K562 (cell line): Measurements from ENCODE around the gene ERBB3. TPM values are rescaled to one million over a fixed set of nuclear protein-coding genes. Genes with fewer than 3 reads are reported as not detected.

Experiments
- BCL6 ChIP-seq: fragments of 250-450 bp; sonication (Bioruptor Pico); IDR thresholded peaks from 2 replicates; pipeline ENCODE4 v1.4.0; 2020
- C11orf30 ChIP-seq: fragments of 450-650 bp; IDR thresholded peaks from 2 replicates; pipeline ENCODE4 v1.6.1; 2016; ENCODE audit warnings: low read depth, mild to moderate bottlenecking
- CAMTA2 ChIP-seq: fragments of 250-450 bp; sonication (Bioruptor Pico); conservative IDR thresholded peaks from 2 replicates; pipeline ENCODE4 v1.5.1; 2022
- CBFA2T2 ChIP-seq: fragments of 450-650 bp; conservative IDR thresholded peaks from 2 replicates; pipeline ENCODE4 v1.6.1; 2017; ENCODE audit warnings: mild to moderate bottlenecking
- DIDO1 ChIP-seq: fragments of 450-650 bp; IDR thresholded peaks from 2 replicates; pipeline ENCODE4 v1.6.1; 2016; ENCODE audit warnings: low read depth, missing biosample characterization, missing genetic modification characterization
- GATAD2A ChIP-seq: fragments of 450-650 bp; IDR thresholded peaks from 2 replicates; pipeline ENCODE4 v1.6.1; 2017
- KDM1A ChIP-seq, 2 experiments: fragments of 450-650 bp; IDR thresholded peaks; 2 replicates each; pipeline ENCODE4 v1.6.1; 2016; ENCODE audit warnings: mild to moderate bottlenecking in 2 of 2
- NR1H2 ChIP-seq: sonication (generic); formaldehyde crosslinking; IDR thresholded peaks from 2 replicates; pipeline ENCODE4 v1.4.0; 2020; ENCODE audit warnings: mild to moderate bottlenecking, missing genetic modification reagents
- PCBP1 ChIP-seq: fragments of 200-400 bp; formaldehyde crosslinking; IDR thresholded peaks from 2 replicates; pipeline ENCODE4 v1.6.1; 2018; ENCODE audit warnings: mild to moderate bottlenecking, low read depth, low read length; ENCODE audit not compliant: poor library complexity, severe bottlenecking
- RBBP5 ChIP-seq: fragments of 200-600 bp; sonication (generic); IDR thresholded peaks from 2 replicates; pipeline ENCODE4 v1.6.1; 2012; ENCODE audit warnings: borderline replicate concordance, mild to moderate bottlenecking, low read length, control low read depth, inconsistent platforms; ENCODE audit not compliant: insufficient read depth, poor library complexity, severe bottlenecking
- RFX5 ChIP-seq: IDR thresholded peaks from 2 replicates; pipeline ENCODE4 v1.6.1; 2011; ENCODE audit warnings: low read depth, mild to moderate bottlenecking, improper control_type of control experiment, low read length
- RUNX1 ChIP-seq: sonication (generic); IDR thresholded peaks from 2 replicates; pipeline ENCODE4 v1.6.1; 2016; ENCODE audit warnings: antibody characterized with exemption, low read depth
- SIRT6 ChIP-seq: IDR thresholded peaks from one replicate; pipeline ENCODE4 v1.6.1; 2012; ENCODE audit warnings: low read depth, mild to moderate bottlenecking, control low read depth, inconsistent platforms, low read length, moderate library complexity
- ZBED1 ChIP-seq: IDR thresholded peaks from 2 replicates; pipeline ENCODE4 v1.6.1; 2014
- ZC3H4 ChIP-seq: sonication (generic); formaldehyde crosslinking; IDR thresholded peaks from 2 replicates; pipeline ENCODE4 v1.9.0; 2021; ENCODE audit warnings: missing genetic modification reagents, borderline replicate concordance
- polyA plus RNA-seq, 8 experiments: library from polyadenylated mRNA; depleted of rRNA in 4 of 8; stranded (reverse) in 5 of 8; unstranded in 3 of 8; fragments of >200 nt; fragmentation: Nextera tagmentation in 2 of 8; fragmentation: Illumina TruSeq in 1 of 8; extraction: Ambion mirVana in 2 of 8; extraction: Trizol in 1 of 8; gene quantifications; 2 replicates each; pipeline versions ENCODE4 v1.2.1 to v1.2.3, GENCODE V29; 2011 to 2014; ENCODE audit warnings: inconsistent platforms in 1 of 8, missing spikeins in 1 of 8
- total RNA-seq, 7 experiments: library from RNA; depleted of rRNA in 6 of 7; stranded (reverse); fragments of >200 nt in 6 of 7; fragmentation: Illumina TruSeq in 2 of 7; extraction: Trizol in 2 of 7; gene quantifications; 2 replicates each; pipeline versions ENCODE4 v1.2.1 to v1.2.3, GENCODE V29; 2011 to 2021; ENCODE audit warnings: low replicate concordance in 1 of 7
- TF ChIP-seq, protein P1 (sequence below): sonication (generic); formaldehyde crosslinking; IDR thresholded peaks from 2 replicates; pipeline ENCODE4 v1.8.0; 2022; ENCODE audit warnings: missing genetic modification reagents, mild to moderate bottlenecking, borderline replicate concordance
- TF ChIP-seq, protein P2 (sequence below), 2 experiments: fragments of 450-650 bp in 1 of 2; IDR thresholded peaks; 2 replicates each; pipeline ENCODE4 v1.6.1; 2011 to 2017; ENCODE audit warnings: low read depth in 2 of 2, antibody characterized with exemption in 1 of 2, borderline replicate concordance in 1 of 2, low read length in 1 of 2, mild to moderate bottlenecking in 1 of 2, mixed read lengths in 1 of 2; ENCODE audit not compliant: control insufficient read depth in 1 of 2
- TF ChIP-seq, protein P3 (sequence below): sonication (generic); formaldehyde crosslinking; IDR thresholded peaks from 2 replicates; pipeline ENCODE4 v1.8.1; 2022; ENCODE audit warnings: missing genetic modification reagents
- TF ChIP-seq, protein P4 (sequence below): IDR thresholded peaks from 3 replicates; pipeline ENCODE4 v1.6.1; 2011; ENCODE audit warnings: borderline replicate concordance, mild to moderate bottlenecking; ENCODE audit not compliant: insufficient read length, insufficient read depth
- TF ChIP-seq, protein P5 (sequence below): fragments of 250-450 bp; sonication (Bioruptor Pico); IDR thresholded peaks from 2 replicates; pipeline ENCODE4 v1.4.0; 2020; ENCODE audit warnings: mild to moderate bottlenecking, moderate library complexity

Gene ERBB3
- total and polyA plus RNA-seq, 9 of the 15 experiments (the other 6 are each of a cell fraction or from before 2014, with no cell fraction given), result 1.5 to 5.4 (median 3.8) TPM

DNA sequence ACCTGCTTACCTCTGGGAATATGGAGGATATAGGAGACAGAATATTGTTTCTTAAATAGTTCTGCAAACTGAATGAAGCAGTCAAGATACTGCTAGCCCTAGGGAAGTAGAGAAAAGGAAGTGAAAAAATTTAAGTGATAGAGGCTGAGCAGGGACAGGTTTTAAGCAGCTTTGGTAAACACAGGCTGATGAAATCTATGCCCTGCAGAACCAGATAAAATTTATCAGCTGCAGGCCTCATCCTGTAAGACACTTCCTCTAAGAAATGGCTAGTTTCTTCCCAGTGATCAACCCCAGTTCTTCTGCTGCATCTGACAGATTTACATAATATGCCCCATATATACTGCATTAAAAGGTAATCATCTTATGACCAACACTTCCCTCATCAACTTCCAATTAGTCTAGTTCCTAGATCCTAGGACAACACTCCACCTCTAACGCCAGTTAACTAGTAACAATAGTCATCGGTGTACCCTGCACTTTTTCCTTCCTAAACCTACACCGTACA, 46.8 kb downstream of the ERBB3 start (continued):
- TF ChIP-seq SIRT6 (no peak), ZC3H4 (CRISPR knock-in tag) (no peak), ZBED1 (no peak), KDM1A (IDR thresholded peaks at IDR 0.05) (peak in 1 of 2 experiments; percentile 49; a peak in 2 of 4 replicates), CAMTA2 (no peak), RFX5 (no peak), PCBP1 (no peak), CBFA2T2 (peak; percentile 86), DIDO1 (tag) (no peak), BCL6 (CRISPR knock-in tag) (no peak), C11orf30 (no peak), NR1H2 (CRISPR knock-in tag) (no peak), RBBP5 (no peak), RUNX1 (no peak), GATAD2A (no peak)
- TF ChIP-seq, protein P1, sequence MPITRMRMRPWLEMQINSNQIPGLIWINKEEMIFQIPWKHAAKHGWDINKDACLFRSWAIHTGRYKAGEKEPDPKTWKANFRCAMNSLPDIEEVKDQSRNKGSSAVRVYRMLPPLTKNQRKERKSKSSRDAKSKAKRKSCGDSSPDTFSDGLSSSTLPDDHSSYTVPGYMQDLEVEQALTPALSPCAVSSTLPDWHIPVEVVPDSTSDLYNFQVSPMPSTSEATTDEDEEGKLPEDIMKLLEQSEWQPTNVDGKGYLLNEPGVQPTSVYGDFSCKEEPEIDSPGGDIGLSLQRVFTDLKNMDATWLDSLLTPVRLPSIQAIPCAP (CRISPR knock-in tag), result no peak
- TF ChIP-seq, protein P2, sequence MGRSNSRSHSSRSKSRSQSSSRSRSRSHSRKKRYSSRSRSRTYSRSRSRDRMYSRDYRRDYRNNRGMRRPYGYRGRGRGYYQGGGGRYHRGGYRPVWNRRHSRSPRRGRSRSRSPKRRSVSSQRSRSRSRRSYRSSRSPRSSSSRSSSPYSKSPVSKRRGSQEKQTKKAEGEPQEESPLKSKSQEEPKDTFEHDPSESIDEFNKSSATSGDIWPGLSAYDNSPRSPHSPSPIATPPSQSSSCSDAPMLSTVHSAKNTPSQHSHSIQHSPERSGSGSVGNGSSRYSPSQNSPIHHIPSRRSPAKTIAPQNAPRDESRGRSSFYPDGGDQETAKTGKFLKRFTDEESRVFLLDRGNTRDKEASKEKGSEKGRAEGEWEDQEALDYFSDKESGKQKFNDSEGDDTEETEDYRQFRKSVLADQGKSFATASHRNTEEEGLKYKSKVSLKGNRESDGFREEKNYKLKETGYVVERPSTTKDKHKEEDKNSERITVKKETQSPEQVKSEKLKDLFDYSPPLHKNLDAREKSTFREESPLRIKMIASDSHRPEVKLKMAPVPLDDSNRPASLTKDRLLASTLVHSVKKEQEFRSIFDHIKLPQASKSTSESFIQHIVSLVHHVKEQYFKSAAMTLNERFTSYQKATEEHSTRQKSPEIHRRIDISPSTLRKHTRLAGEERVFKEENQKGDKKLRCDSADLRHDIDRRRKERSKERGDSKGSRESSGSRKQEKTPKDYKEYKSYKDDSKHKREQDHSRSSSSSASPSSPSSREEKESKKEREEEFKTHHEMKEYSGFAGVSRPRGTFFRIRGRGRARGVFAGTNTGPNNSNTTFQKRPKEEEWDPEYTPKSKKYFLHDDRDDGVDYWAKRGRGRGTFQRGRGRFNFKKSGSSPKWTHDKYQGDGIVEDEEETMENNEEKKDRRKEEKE (IDR thresholded peaks at IDR 0.05; ENCODE audit: borderline replicate concordance in 1 of 2, control insufficient read depth in 1 of 2, low read depth in 2 of 2, low read length in 1 of 2), result no peak
- TF ChIP-seq, protein P3, sequence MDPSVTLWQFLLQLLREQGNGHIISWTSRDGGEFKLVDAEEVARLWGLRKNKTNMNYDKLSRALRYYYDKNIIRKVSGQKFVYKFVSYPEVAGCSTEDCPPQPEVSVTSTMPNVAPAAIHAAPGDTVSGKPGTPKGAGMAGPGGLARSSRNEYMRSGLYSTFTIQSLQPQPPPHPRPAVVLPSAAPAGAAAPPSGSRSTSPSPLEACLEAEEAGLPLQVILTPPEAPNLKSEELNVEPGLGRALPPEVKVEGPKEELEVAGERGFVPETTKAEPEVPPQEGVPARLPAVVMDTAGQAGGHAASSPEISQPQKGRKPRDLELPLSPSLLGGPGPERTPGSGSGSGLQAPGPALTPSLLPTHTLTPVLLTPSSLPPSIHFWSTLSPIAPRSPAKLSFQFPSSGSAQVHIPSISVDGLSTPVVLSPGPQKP (CRISPR knock-in tag), result no peak
- TF ChIP-seq, protein P4, sequence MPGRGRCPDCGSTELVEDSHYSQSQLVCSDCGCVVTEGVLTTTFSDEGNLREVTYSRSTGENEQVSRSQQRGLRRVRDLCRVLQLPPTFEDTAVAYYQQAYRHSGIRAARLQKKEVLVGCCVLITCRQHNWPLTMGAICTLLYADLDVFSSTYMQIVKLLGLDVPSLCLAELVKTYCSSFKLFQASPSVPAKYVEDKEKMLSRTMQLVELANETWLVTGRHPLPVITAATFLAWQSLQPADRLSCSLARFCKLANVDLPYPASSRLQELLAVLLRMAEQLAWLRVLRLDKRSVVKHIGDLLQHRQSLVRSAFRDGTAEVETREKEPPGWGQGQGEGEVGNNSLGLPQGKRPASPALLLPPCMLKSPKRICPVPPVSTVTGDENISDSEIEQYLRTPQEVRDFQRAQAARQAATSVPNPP, result no peak
- TF ChIP-seq, protein P5, sequence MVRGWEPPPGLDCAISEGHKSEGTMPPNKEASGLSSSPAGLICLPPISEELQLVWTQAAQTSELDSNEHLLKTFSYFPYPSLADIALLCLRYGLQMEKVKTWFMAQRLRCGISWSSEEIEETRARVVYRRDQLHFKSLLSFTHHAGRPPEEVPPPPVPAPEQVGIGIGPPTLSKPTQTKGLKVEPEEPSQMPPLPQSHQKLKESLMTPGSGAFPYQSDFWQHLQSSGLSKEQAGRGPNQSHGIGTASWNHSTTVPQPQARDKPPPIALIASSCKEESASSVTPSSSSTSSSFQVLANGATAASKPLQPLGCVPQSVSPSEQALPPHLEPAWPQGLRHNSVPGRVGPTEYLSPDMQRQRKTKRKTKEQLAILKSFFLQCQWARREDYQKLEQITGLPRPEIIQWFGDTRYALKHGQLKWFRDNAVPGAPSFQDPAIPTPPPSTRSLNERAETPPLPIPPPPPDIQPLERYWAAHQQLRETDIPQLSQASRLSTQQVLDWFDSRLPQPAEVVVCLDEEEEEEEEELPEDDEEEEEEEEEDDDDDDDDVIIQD, result no peak
